Osteoblast (primary cell): Measurements from ENCODE around the gene CALR3. TPM values are rescaled to one million over a fixed set of nuclear protein-coding genes. Genes with fewer than 3 reads are reported as not detected.

ENCODE experiments used
- DNase-seq: peaks from one replicate; pipeline ENCODE4 v3.0.0; 2011; ENCODE audit warnings: low spot score, mixed read lengths; ENCODE audit not compliant: insufficient read length; ENCODE audit errors: missing footprints
- H2AFZ ChIP-seq: 2 replicates; pipeline ENCODE4 v1.6.0; 2011; ENCODE audit warnings: mild to moderate bottlenecking, low read length
- H3K27ac ChIP-seq: 2 replicates; pipeline ENCODE4 v1.5.1; 2011; ENCODE audit warnings: mild to moderate bottlenecking, low read depth, low read length, moderate library complexity
- H3K27me3 ChIP-seq: 2 replicates; pipeline ENCODE4 v1.6.0; 2012; ENCODE audit warnings: mild to moderate bottlenecking, control low read depth, inconsistent platforms, low read length, moderate library complexity; ENCODE audit not compliant: insufficient read depth
- H3K36me3 ChIP-seq: 2 replicates; pipeline ENCODE4 v1.5.1; 2011; ENCODE audit warnings: mild to moderate bottlenecking, low read length, control low read depth, moderate library complexity; ENCODE audit not compliant: insufficient read depth
- H3K4me1 ChIP-seq: 2 replicates; pipeline ENCODE4 v1.5.1; 2011; ENCODE audit warnings: mild to moderate bottlenecking, low read length, control low read depth, moderate library complexity; ENCODE audit not compliant: insufficient read depth
- H3K4me2 ChIP-seq: 2 replicates; pipeline ENCODE4 v1.6.0; 2011; ENCODE audit warnings: mild to moderate bottlenecking, low read length; ENCODE audit not compliant: insufficient read depth
- H3K4me3 ChIP-seq: fragments of 200-600 bp; sonication (generic); 3 replicates; pipeline ENCODE4 v1.5.1; 2012; ENCODE audit warnings: mild to moderate bottlenecking, low read length, inconsistent platforms; ENCODE audit not compliant: insufficient read depth
- H3K79me2 ChIP-seq: 2 replicates; pipeline ENCODE4 v1.6.0; 2012; ENCODE audit warnings: mild to moderate bottlenecking, low read length, control low read depth, inconsistent platforms; ENCODE audit not compliant: insufficient read depth
- H3K9me3 ChIP-seq: 2 replicates; pipeline ENCODE4 v1.5.1; 2011; ENCODE audit warnings: low read depth, low read length, control low read depth
- H4K20me1 ChIP-seq: 2 replicates; pipeline ENCODE4 v1.6.0; 2012; ENCODE audit warnings: mild to moderate bottlenecking, low read length, control low read depth; ENCODE audit not compliant: insufficient read depth
- CTCF ChIP-seq: IDR thresholded peaks from 2 replicates; pipeline ENCODE4 v1.5.1; 2011; ENCODE audit warnings: mild to moderate bottlenecking, low read depth, low read length, moderate library complexity; ENCODE audit errors: extremely low read depth
- total RNA-seq: library from RNA; depleted of rRNA; stranded (reverse); fragments of >200 nt; gene quantifications from 2 replicates; pipeline ENCODE4 v1.2.3, GENCODE V29; 2012

Gene CALR3
- total RNA-seq, 1 donor = not detected

- H3K36me3 ChIP-seq = peaks cover 75% of the 10 kb centered on the region
These were observed 24.4 kb upstream of the CALR3 start for GRCh38 chr19:16520074-16520973.

GRCh38 chr19:16519230-16519687 is 23.3 kb upstream of the CALR3 start:
- H3K36me3 ChIP-seq = peaks cover 69% of the 10 kb centered on the region
- TF ChIP-seq CTCF = no peak
- H3K79me2 ChIP-seq = no peaks in the 10 kb centered on the region
- H3K4me2 ChIP-seq = no peak overlapping the region
- no peaks in the 10 kb centered on the region for H3K9me3 ChIP-seq
- H3K27ac ChIP-seq = no peak overlapping the region
- no peaks in the 10 kb centered on the region for H3K4me1 ChIP-seq
- no peaks in the 10 kb centered on the region for H3K27me3 ChIP-seq
- no peak overlapping the region for H3K4me3 ChIP-seq
- H4K20me1 ChIP-seq = peaks cover 12% of the 10 kb centered on the region
- peak; percentile 76 for DNase-seq
- H2AFZ ChIP-seq = no peak overlapping the region

More at GRCh38 chr19:16520074-16520973, 24.4 kb upstream of the CALR3 start:
- Histone ChIP-seq H3K4me1 (no peaks in the 10 kb centered on the region), H4K20me1 (peaks cover 12% of the 10 kb centered on the region), H3K27ac (no peak overlapping the region), H3K4me2 (no peak overlapping the region), H3K79me2 (no peaks in the 10 kb centered on the region), H3K27me3 (no peaks in the 10 kb centered on the region), H3K4me3 (no peak overlapping the region), H2AFZ (no peak overlapping the region), H3K9me3 (no peaks in the 10 kb centered on the region)
- TF ChIP-seq CTCF = no peak
- peak; percentile 53 for DNase-seq

- Histone ChIP-seq H3K9me3 (no peaks in the 10 kb centered on the region), H4K20me1 (peaks cover 12% of the 10 kb centered on the region), H3K4me1 (no peaks in the 10 kb centered on the region), H3K27ac (no peak overlapping the region), H3K4me3 (no peak overlapping the region), H3K79me2 (no peaks in the 10 kb centered on the region), H3K27me3 (no peaks in the 10 kb centered on the region), H3K4me2 (no peak overlapping the region), H3K36me3 (peaks cover 64% of the 10 kb centered on the region), H2AFZ (no peak overlapping the region)
- peak; percentile 85 for DNase-seq
- TF ChIP-seq CTCF = peak; percentile 7
These were observed 22.7 kb upstream of the CALR3 start for GRCh38 chr19:16518483-16519229.

GRCh38 chr19:16518061-16518460 is 22.1 kb upstream of the CALR3 start:
- peaks cover 58% of the 10 kb centered on the region for H3K36me3 ChIP-seq
- TF ChIP-seq CTCF = no peak
- DNase-seq = peak; percentile 83

More at GRCh38 chr19:16518061-16518460, 22.1 kb upstream of the CALR3 start:
- no peak overlapping the region for H3K27ac ChIP-seq
- no peaks in the 10 kb centered on the region for H3K4me1 ChIP-seq
- H2AFZ ChIP-seq = no peak overlapping the region
- H3K4me3 ChIP-seq = no peak overlapping the region
- no peaks in the 10 kb centered on the region for H3K27me3 ChIP-seq
- peaks cover 10% of the 10 kb centered on the region for H4K20me1 ChIP-seq
- H3K9me3 ChIP-seq = no peaks in the 10 kb centered on the region
- no peaks in the 10 kb centered on the region for H3K79me2 ChIP-seq
- no peak overlapping the region for H3K4me2 ChIP-seq
